Nephron progenitor cell (in vitro differentiated cells): ENCODE measurements around the gene BCDIN3D.

Source experiments
- DNase-seq: peaks from one replicate; pipeline ENCODE4 v3.0.0; 2021
- H3K27ac Mint-ChIP-seq: 2 replicates; pipeline ENCODE4 v1.8.0; 2021; ENCODE audit warnings: mild to moderate bottlenecking, moderate library complexity, mixed read lengths
- H3K27me3 Mint-ChIP-seq: 2 replicates; pipeline ENCODE4 v1.8.0; 2021; ENCODE audit warnings: mild to moderate bottlenecking, low read depth, mixed read lengths; ENCODE audit not compliant: poor library complexity
- H3K36me3 Mint-ChIP-seq: 2 replicates; pipeline ENCODE4 v1.8.0; 2021; ENCODE audit warnings: low read depth, mixed read lengths
- H3K4me1 Mint-ChIP-seq: 2 replicates; pipeline ENCODE4 v1.8.0; 2021; ENCODE audit warnings: mixed read lengths
- H3K4me3 Mint-ChIP-seq: 2 replicates; pipeline ENCODE4 v1.8.0; 2021; ENCODE audit warnings: mild to moderate bottlenecking, moderate library complexity, mixed read lengths
- H3K9me3 Mint-ChIP-seq: 2 replicates; pipeline ENCODE4 v1.8.0; 2021; ENCODE audit warnings: mild to moderate bottlenecking, moderate library complexity, mixed read lengths
- TF ChIP-seq, protein P1 (sequence below): fragments of 200-600 bp; sonication (generic); IDR thresholded peaks from 2 replicates; pipeline ENCODE4 v1.5.0; 2021; ENCODE audit warnings: antibody characterized with exemption

The BCDIN3D gene

DNA sequence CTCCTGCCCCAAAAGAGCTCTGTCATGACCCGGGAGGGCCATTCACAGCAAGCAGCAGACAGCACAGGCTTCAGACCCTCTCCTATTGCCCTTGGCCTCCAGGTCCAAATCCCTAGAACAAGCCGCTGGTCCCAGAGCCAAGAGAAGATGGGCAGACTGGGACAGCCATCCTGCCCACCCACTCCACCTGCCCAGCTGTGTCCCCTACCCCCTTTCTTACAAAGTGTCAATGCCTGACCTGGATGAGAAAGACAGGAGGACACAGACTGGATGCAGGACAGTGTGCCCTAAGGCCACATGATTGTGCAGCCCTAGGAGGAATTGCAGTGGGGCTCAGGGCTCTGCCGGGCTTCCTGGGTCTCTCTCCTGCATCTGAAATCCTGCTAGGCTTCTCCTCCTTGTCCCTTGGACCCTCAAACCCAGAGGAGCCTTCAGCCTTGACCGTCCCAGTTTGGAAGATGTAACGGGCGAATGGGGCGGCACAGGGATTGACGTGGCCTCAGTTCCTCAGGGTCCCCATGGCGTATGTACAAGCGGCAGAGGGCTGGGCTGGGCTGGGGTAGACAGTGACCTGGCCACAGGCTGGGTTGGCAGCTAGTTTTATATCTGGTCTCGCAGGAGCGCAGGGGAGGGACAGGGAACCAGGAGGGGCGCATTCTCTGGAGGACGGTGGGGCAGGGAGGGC is 27.1 kb upstream of the BCDIN3D start:
- H3K36me3 Mint-ChIP-seq = no peaks in the 10 kb centered on the region
- H3K27ac Mint-ChIP-seq = no peak overlapping the region
- H3K9me3 Mint-ChIP-seq = no peaks in the 10 kb centered on the region

GRCh38 chr12:49868952-49869815 is 26.3 kb upstream of the BCDIN3D start:
- TF ChIP-seq, protein P1, sequence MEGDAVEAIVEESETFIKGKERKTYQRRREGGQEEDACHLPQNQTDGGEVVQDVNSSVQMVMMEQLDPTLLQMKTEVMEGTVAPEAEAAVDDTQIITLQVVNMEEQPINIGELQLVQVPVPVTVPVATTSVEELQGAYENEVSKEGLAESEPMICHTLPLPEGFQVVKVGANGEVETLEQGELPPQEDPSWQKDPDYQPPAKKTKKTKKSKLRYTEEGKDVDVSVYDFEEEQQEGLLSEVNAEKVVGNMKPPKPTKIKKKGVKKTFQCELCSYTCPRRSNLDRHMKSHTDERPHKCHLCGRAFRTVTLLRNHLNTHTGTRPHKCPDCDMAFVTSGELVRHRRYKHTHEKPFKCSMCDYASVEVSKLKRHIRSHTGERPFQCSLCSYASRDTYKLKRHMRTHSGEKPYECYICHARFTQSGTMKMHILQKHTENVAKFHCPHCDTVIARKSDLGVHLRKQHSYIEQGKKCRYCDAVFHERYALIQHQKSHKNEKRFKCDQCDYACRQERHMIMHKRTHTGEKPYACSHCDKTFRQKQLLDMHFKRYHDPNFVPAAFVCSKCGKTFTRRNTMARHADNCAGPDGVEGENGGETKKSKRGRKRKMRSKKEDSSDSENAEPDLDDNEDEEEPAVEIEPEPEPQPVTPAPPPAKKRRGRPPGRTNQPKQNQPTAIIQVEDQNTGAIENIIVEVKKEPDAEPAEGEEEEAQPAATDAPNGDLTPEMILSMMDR = no peak
- Mint-ChIP-seq H3K4me3 (no peak overlapping the region), H3K27ac (peak overlapping the region; percentile 86), H3K4me1 (peaks cover 54% of the 10 kb centered on the region), H3K27me3 (peaks cover 19% of the 10 kb centered on the region), H3K9me3 (no peaks in the 10 kb centered on the region), H3K36me3 (no peaks in the 10 kb centered on the region)
- DNase-seq = no peak

More for the DNA sequence above, 27.1 kb upstream of the BCDIN3D start:
- Mint-ChIP-seq H3K27me3 (peaks cover 12% of the 10 kb centered on the region), H3K4me3 (no peak overlapping the region), H3K4me1 (peaks cover 54% of the 10 kb centered on the region)
- no peak for DNase-seq
- TF ChIP-seq, protein P1 = no peak

DNA sequence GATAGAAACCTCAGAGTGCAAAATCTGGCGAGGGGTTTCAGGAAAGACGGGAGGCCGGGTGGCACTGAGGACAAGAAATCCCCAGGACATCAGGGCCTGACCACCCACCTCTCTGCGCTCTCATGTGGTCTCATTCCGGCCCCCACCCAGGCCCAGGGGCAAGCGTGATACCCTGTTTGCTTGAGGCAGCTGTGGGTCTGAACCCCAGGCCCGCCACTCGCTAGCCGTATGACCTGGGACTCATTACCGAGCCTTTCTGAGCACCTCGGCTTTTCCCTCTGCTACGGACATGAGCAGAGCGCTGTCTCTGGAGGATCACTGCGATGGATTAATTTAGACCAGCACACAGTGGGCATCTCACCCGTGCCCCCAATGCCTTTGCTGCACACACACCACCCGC is 25.5 kb upstream of the BCDIN3D start:
- H3K9me3 Mint-ChIP-seq = no peaks in the 10 kb centered on the region
- H3K4me1 Mint-ChIP-seq = peaks cover 56% of the 10 kb centered on the region
- no peak overlapping the region for H3K27ac Mint-ChIP-seq
- H3K4me3 Mint-ChIP-seq = no peak overlapping the region
- H3K27me3 Mint-ChIP-seq = peaks cover 22% of the 10 kb centered on the region
- TF ChIP-seq, protein P1 = no peak
- DNase-seq = no peak
- H3K36me3 Mint-ChIP-seq = no peaks in the 10 kb centered on the region

GRCh38 chr12:49867570-49868341 is 24.9 kb upstream of the BCDIN3D start:
- H3K4me3 Mint-ChIP-seq = no peak overlapping the region
- no peak overlapping the region for H3K27ac Mint-ChIP-seq

DNA sequence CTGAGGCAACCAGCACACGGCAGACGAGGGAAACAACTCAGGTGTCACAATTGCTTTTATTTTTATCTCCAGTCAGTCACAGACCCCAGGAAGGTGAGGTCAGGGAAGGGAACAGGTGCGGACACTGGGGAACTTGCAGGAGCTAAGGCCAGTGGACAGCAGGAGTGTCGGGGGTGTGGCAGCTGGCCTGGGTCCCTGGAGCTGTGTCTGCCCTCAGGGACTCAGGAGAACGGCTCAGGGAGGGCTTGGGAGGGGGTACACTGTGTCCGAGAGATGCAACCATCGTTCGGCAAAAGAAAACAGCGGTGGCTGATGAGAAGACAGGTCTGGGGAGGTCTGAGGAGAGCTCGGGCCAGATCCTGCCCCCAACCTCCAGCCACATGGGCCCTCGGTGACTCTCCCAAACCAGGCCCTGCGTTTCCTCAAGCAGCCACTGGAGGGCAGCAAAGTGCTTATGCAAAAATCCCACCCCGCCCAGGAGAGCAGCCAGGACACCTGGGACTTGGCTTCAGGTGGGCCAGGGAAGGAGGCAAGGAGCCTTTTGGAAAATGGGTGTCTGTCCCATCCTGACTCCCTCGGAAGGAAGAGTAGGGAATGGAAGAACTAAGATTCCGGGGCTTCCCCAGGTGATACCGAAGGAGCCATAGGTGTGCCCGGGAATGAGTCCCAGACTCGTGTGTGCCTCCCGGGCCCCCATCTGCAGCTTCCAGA is 24.1 kb upstream of the BCDIN3D start:
- TF ChIP-seq, protein P1 = peak; percentile 96
- Mint-ChIP-seq H3K4me3 (no peak overlapping the region), H3K9me3 (no peaks in the 10 kb centered on the region), H3K36me3 (no peaks in the 10 kb centered on the region), H3K27me3 (peaks cover 22% of the 10 kb centered on the region), H3K4me1 (peaks cover 56% of the 10 kb centered on the region), H3K27ac (no peak overlapping the region)
- DNase-seq = peak; percentile 87

More at GRCh38 chr12:49867570-49868341, 24.9 kb upstream of the BCDIN3D start:
- Mint-ChIP-seq H3K4me1 (peaks cover 56% of the 10 kb centered on the region), H3K9me3 (no peaks in the 10 kb centered on the region), H3K36me3 (no peaks in the 10 kb centered on the region), H3K27me3 (peaks cover 22% of the 10 kb centered on the region)
- DNase-seq = no peak
- TF ChIP-seq, protein P1 = no peak
